Fibroblast of the aortic adventitia (primary cell): ENCODE results near the gene NR5A1. TPM values are rescaled to one million over a fixed set of nuclear protein-coding genes. Genes with fewer than 3 reads are reported as not detected.

ENCODE experiments used
- DNase-seq: peaks from one replicate; pipeline ENCODE4 v3.0.0-alpha.2; 2010; ENCODE audit warnings: low read depth
- H3K4me3 ChIP-seq: 2 replicates; pipeline ENCODE4 v1.5.1; 2011; ENCODE audit warnings: low read depth, mild to moderate bottlenecking, control low read depth, low read length, moderate library complexity
- CTCF ChIP-seq: IDR thresholded peaks from 2 replicates; pipeline ENCODE4 v1.5.1; 2011; ENCODE audit warnings: mild to moderate bottlenecking, low read length, control low read depth, inconsistent platforms; ENCODE audit not compliant: insufficient read depth
- total RNA-seq: library from RNA; depleted of rRNA; stranded (reverse); fragments of >200 nt; gene quantifications from 2 replicates; pipeline ENCODE4 v1.2.3, GENCODE V29; 2012; ENCODE audit warnings: low replicate concordance

NR5A1 gene
- total RNA-seq, 1 donor = not detected

GRCh38 chr9:124504530-124505005, 2.6 kb downstream of the NR5A1 start:
- no peak for TF ChIP-seq CTCF
- no peak overlapping the region for H3K4me3 ChIP-seq
- no peak for DNase-seq

GRCh38 chr9:124503713-124504529, 3.3 kb downstream of the NR5A1 start:
- no peak for DNase-seq
- no peak overlapping the region for H3K4me3 ChIP-seq
- TF ChIP-seq CTCF = no peak

- DNase-seq = no peak
- H3K4me3 ChIP-seq = no peak overlapping the region
- no peak for TF ChIP-seq CTCF
Observed at GRCh38 chr9:124502711-124503702, 4.2 kb downstream of the NR5A1 start.

- no peak for DNase-seq
- no peak for TF ChIP-seq CTCF
- H3K4me3 ChIP-seq = no peak overlapping the region
Observed at GRCh38 chr9:124501771-124502320, 5.4 kb downstream of the NR5A1 start.

GRCh38 chr9:124500796-124501611, 6.2 kb downstream of the NR5A1 start:
- DNase-seq = no peak
- H3K4me3 ChIP-seq = no peak overlapping the region
- no peak for TF ChIP-seq CTCF
